Chondrocyte (in vitro differentiated cells): ENCODE results near the gene BATF3. TPM values are rescaled to one million over a fixed set of nuclear protein-coding genes. Genes with fewer than 3 reads are reported as not detected.
"Not testable (repeated sequence)": the region's sequence is repeated elsewhere in the genome, so short reads cannot be mapped to it uniquely, and the experiment has no call there.

Experiments used
- DNase-seq: peaks from one replicate; pipeline ENCODE4 v3.0.0; 2021; ENCODE audit warnings: mixed read lengths, low spot score
- H3K27ac Mint-ChIP-seq: one replicate; pipeline ENCODE4 v1.8.0; 2021; ENCODE audit warnings: mild to moderate bottlenecking, moderate library complexity, mixed read lengths; ENCODE audit not compliant: unreplicated experiment
- H3K27me3 Mint-ChIP-seq: 2 replicates; pipeline ENCODE4 v1.8.0; 2021; ENCODE audit warnings: low read depth, mixed read lengths
- H3K36me3 Mint-ChIP-seq: 2 replicates; pipeline ENCODE4 v1.8.0; 2021; ENCODE audit warnings: low read depth, mixed read lengths
- H3K4me1 Mint-ChIP-seq: 2 replicates; pipeline ENCODE4 v1.8.0; 2021; ENCODE audit warnings: low read depth, mild to moderate bottlenecking, mixed read lengths
- H3K4me3 Mint-ChIP-seq: one replicate; pipeline ENCODE4 v1.8.0; 2021; ENCODE audit warnings: mild to moderate bottlenecking, moderate library complexity, mixed read lengths; ENCODE audit not compliant: unreplicated experiment
- H3K9me3 Mint-ChIP-seq: 2 replicates; pipeline ENCODE4 v1.8.0; 2021; ENCODE audit warnings: low read depth, mixed read lengths
- CTCF ChIP-seq: fragments of 200-600 bp; sonication (generic); IDR thresholded peaks from 2 replicates; pipeline ENCODE4 v1.5.0; 2021; ENCODE audit warnings: antibody characterized with exemption, mild to moderate bottlenecking, moderate library complexity
- total RNA-seq: library from RNA; stranded (reverse); gene quantifications from 3 replicates; pipeline ENCODE4 v1.2.1, GENCODE V29; 2021

BATF3 gene
- total RNA-seq, 1 donor from 2014 or later = 3.7 TPM

GRCh38 chr1:212713465-212714136 lies 14.0 kb upstream of the BATF3 start:
- Mint-ChIP-seq H3K4me1 (peaks cover 3% of the 10 kb centered on the region), H3K9me3 (no peaks in the 10 kb centered on the region), H3K27me3 (peaks cover 3% of the 10 kb centered on the region), H3K27ac (no peak overlapping the region), H3K4me3 (no peak overlapping the region), H3K36me3 (no peaks in the 10 kb centered on the region)
- TF ChIP-seq CTCF = no peak
- DNase-seq = no peak

- no peak for DNase-seq
- peaks cover 3% of the 10 kb centered on the region for H3K4me1 Mint-ChIP-seq
- H3K36me3 Mint-ChIP-seq = no peaks in the 10 kb centered on the region
- TF ChIP-seq CTCF = no peak
- H3K27me3 Mint-ChIP-seq = peaks cover under 1% of the 10 kb centered on the region
- H3K9me3 Mint-ChIP-seq = no peaks in the 10 kb centered on the region
- no peak overlapping the region for H3K4me3 Mint-ChIP-seq
- no peak overlapping the region for H3K27ac Mint-ChIP-seq
These were observed 13.0 kb upstream of the BATF3 start for GRCh38 chr1:212712451-212713303.

DNA sequence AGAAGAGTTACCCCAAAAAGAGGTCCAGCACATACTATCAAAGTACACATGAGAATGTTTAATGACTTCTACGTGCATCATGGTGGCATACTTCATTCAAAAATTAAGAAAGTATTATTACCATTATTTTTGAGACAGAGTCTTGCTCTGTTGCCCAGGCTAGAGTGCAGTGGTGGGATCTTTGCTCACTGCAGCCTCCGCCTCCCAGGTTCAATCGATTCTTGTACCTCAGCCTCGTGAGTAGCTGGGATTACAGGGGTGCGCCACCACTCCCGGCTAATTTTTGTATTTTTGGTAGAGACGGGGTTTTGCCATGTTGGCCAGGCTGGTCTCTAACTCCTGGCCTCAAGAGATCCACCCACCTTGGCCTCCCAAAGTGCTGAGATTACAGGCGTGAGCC lies 12.3 kb upstream of the BATF3 start:
- not testable (repeated sequence) for H3K36me3 Mint-ChIP-seq, H3K4me3 Mint-ChIP-seq, DNase-seq, H3K27ac Mint-ChIP-seq, H3K4me1 Mint-ChIP-seq, H3K9me3 Mint-ChIP-seq, H3K27me3 Mint-ChIP-seq

- peaks cover 3% of the 10 kb centered on the region for H3K4me1 Mint-ChIP-seq
- no peaks in the 10 kb centered on the region for H3K36me3 Mint-ChIP-seq
- no peaks in the 10 kb centered on the region for H3K27me3 Mint-ChIP-seq
- H3K9me3 Mint-ChIP-seq = no peaks in the 10 kb centered on the region
- H3K27ac Mint-ChIP-seq = no peak overlapping the region
- no peak overlapping the region for H3K4me3 Mint-ChIP-seq
- DNase-seq = no peak
- TF ChIP-seq CTCF = no peak
These were observed 10.9 kb upstream of the BATF3 start for GRCh38 chr1:212710566-212710965.

DNA sequence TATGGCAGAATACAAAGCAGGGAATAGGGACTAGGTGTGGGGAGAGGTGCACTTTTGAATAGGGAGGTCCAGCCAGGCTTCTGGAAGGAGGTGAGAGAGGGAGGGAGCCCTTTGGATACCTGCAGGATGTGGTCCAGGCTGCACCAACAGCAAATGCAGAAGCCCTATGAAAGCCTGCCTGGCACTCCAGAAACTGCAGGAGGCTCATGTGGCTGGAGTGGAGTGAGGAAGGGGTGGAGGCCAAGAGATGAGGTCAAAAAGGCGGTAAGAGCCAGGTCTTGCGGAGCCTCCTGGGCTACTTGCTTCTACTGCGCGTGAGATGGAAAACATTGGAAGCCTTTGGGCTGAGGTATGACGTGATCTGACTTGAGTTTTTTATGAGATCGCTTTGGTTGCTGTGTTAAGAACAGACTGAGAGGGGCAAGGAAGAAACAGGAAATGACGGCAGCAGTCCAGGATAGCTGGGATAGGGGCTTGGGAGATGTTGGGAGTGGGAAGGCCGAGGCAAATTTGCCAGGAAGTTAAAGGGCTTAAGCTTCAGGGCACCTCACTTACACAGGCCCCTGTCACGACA lies 4.4 kb upstream of the BATF3 start:
- Mint-ChIP-seq H3K9me3 (no peaks in the 10 kb centered on the region), H3K27me3 (no peaks in the 10 kb centered on the region), H3K4me1 (peaks cover 3% of the 10 kb centered on the region), H3K36me3 (no peaks in the 10 kb centered on the region), H3K27ac (no peak overlapping the region), H3K4me3 (no peak overlapping the region)
- DNase-seq = no peak
- TF ChIP-seq CTCF = no peak
